ENCODE data around the gene IGFBP3. TPM values are rescaled to one million over a fixed set of nuclear protein-coding genes. Genes with fewer than 3 reads are reported as not detected.
A peak's percentile ranks its signal among the peaks of the same experiment; 100 is the strongest.
"Not testable (repeated sequence)": the region's sequence is repeated elsewhere in the genome, so short reads cannot be mapped to it uniquely, and the experiment has no call there.

Gene IGFBP3
- total RNA-seq, 1 donor from 2014 or later, result 1,747 TPM

GRCh38 chr7:45940939-45941338, 19.9 kb upstream of the IGFBP3 start:
- DNase-seq (ENCODE audit: low spot score), result no peak
- H3K4me3 Mint-ChIP-seq (ENCODE audit: unreplicated experiment), result no peak overlapping the region
- no peaks in the 10 kb centered on the region for H3K36me3 Mint-ChIP-seq (ENCODE audit: low read depth)
- peaks cover 2% of the 10 kb centered on the region for H3K9me3 Mint-ChIP-seq (ENCODE audit: low read depth)
- no peak overlapping the region for H3K27ac Mint-ChIP-seq (ENCODE audit: unreplicated experiment)
- TF ChIP-seq CTCF (IDR thresholded peaks at IDR 0.05), result no peak
- H3K27me3 Mint-ChIP-seq (ENCODE audit: low read depth), result no peaks in the 10 kb centered on the region
- no peaks in the 10 kb centered on the region for H3K4me1 Mint-ChIP-seq (ENCODE audit: low read depth)

GRCh38 chr7:45940237-45940781, 19.2 kb upstream of the IGFBP3 start:
- not testable (repeated sequence) for H3K4me3 Mint-ChIP-seq (ENCODE audit: unreplicated experiment); H3K36me3 Mint-ChIP-seq (ENCODE audit: low read depth); H3K4me1 Mint-ChIP-seq (ENCODE audit: low read depth); H3K27me3 Mint-ChIP-seq (ENCODE audit: low read depth); H3K27ac Mint-ChIP-seq (ENCODE audit: unreplicated experiment); DNase-seq (ENCODE audit: low spot score); H3K9me3 Mint-ChIP-seq (ENCODE audit: low read depth)

DNA sequence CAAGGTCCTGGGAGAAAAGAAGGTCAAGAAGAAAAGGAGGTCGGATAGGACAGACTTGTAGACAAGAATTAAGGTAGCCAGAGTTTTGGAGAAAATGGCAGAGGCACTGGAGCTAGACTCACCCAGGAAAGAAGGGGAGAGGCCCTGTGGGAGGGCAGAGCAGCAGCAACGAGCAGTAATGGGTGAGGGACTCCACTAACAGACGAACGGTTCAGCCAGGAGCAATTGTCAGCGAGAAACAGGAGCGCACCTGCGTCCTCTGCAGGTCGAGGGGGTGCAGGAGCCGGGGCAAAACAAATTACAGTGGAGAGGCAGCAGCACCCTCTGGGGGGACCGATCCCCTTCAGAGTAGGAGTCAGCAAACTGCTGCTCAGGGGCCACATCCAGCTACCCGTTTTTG, 18.5 kb upstream of the IGFBP3 start:
- H3K9me3 Mint-ChIP-seq (ENCODE audit: low read depth), result peaks cover 2% of the 10 kb centered on the region
- no peaks in the 10 kb centered on the region for H3K4me1 Mint-ChIP-seq (ENCODE audit: low read depth)
- no peak overlapping the region for H3K27ac Mint-ChIP-seq (ENCODE audit: unreplicated experiment)
- no peak for DNase-seq (ENCODE audit: low spot score)
- H3K4me3 Mint-ChIP-seq (ENCODE audit: unreplicated experiment), result no peak overlapping the region
- no peaks in the 10 kb centered on the region for H3K27me3 Mint-ChIP-seq (ENCODE audit: low read depth)
- no peaks in the 10 kb centered on the region for H3K36me3 Mint-ChIP-seq (ENCODE audit: low read depth)
- no peak for TF ChIP-seq CTCF (IDR thresholded peaks at IDR 0.05)

- Mint-ChIP-seq H3K36me3 (ENCODE audit: low read depth) (no peaks in the 10 kb centered on the region), H3K9me3 (ENCODE audit: low read depth) (peaks cover 2% of the 10 kb centered on the region), H3K4me1 (ENCODE audit: low read depth) (no peaks in the 10 kb centered on the region), H3K27me3 (ENCODE audit: low read depth) (no peaks in the 10 kb centered on the region), H3K4me3 (ENCODE audit: unreplicated experiment) (no peak overlapping the region), H3K27ac (ENCODE audit: unreplicated experiment) (no peak overlapping the region)
- TF ChIP-seq CTCF (IDR thresholded peaks at IDR 0.05), result peak; percentile 41
- DNase-seq (ENCODE audit: low spot score), result no peak
Observed at GRCh38 chr7:45938626-45939302, 17.7 kb upstream of the IGFBP3 start.

DNA sequence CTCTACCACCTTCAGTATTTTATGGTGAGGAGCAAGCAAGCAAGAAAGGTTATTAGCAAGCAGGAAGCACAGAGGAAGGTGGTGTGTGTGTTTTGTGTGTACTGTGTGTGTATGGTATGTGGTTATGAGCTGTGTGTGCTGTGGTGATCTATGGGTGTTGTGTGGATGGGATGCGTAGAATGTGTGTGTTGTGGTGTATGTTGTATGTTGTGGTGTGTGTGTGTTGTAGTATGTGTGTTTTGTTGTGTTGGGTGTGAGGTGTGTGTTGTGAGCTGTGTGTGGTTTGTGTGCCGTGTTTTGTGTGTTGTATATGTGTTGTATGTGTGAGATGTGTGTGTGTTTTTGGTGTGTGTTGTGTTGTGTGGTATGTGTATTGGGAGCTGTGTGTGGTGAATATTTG, 16.8 kb upstream of the IGFBP3 start:
- H3K27me3 Mint-ChIP-seq (ENCODE audit: low read depth), result no peaks in the 10 kb centered on the region
- H3K4me1 Mint-ChIP-seq (ENCODE audit: low read depth), result no peaks in the 10 kb centered on the region
- H3K36me3 Mint-ChIP-seq (ENCODE audit: low read depth), result no peaks in the 10 kb centered on the region
- peaks cover 2% of the 10 kb centered on the region for H3K9me3 Mint-ChIP-seq (ENCODE audit: low read depth)
- no peak overlapping the region for H3K27ac Mint-ChIP-seq (ENCODE audit: unreplicated experiment)
- no peak for TF ChIP-seq CTCF (IDR thresholded peaks at IDR 0.05)
- H3K4me3 Mint-ChIP-seq (ENCODE audit: unreplicated experiment), result no peak overlapping the region
- no peak for DNase-seq (ENCODE audit: low spot score)

GRCh38 chr7:45937301-45937700, 16.2 kb upstream of the IGFBP3 start:
- Mint-ChIP-seq H3K9me3 (ENCODE audit: low read depth) (peaks cover 2% of the 10 kb centered on the region), H3K27me3 (ENCODE audit: low read depth) (no peaks in the 10 kb centered on the region), H3K4me3 (ENCODE audit: unreplicated experiment) (no peak overlapping the region), H3K27ac (ENCODE audit: unreplicated experiment) (no peak overlapping the region), H3K4me1 (ENCODE audit: low read depth) (no peaks in the 10 kb centered on the region), H3K36me3 (ENCODE audit: low read depth) (no peaks in the 10 kb centered on the region)
- no peak for DNase-seq (ENCODE audit: low spot score)
- TF ChIP-seq CTCF (IDR thresholded peaks at IDR 0.05), result no peak
